HepG2 (cell line): ENCODE results near the gene SSNA1. TPM values are rescaled to one million over a fixed set of nuclear protein-coding genes. Genes with fewer than 3 reads are reported as not detected.

Experiments
- CSRNP2 ChIP-seq: sonication (generic); formaldehyde crosslinking; conservative IDR thresholded peaks from 2 replicates; pipeline ENCODE4 v1.8.0; 2022; ENCODE audit warnings: low read depth, missing genetic modification reagents
- FOXP1 ChIP-seq, 2 experiments: fragments of 450-650 bp in 1 of 2; IDR thresholded peaks; 2 replicates each; pipeline ENCODE4 v1.6.1; 2017 to 2018; ENCODE audit warnings: antibody characterized with exemption in 1 of 2
- GTF3A ChIP-seq: sonication (generic); formaldehyde crosslinking; conservative IDR thresholded peaks from 2 replicates; pipeline ENCODE4 v1.4.0; 2020; ENCODE audit warnings: mild to moderate bottlenecking, missing genetic modification reagents
- HIC2 ChIP-seq: sonication (generic); formaldehyde crosslinking; IDR thresholded peaks from 2 replicates; pipeline ENCODE4 v1.9.0; 2022; ENCODE audit warnings: low read depth, missing genetic modification reagents
- HNRNPLL ChIP-seq: fragments of 200-400 bp; formaldehyde crosslinking; IDR thresholded peaks from 2 replicates; pipeline ENCODE4 v1.6.1; 2017; ENCODE audit warnings: mild to moderate bottlenecking, low read depth, low read length; ENCODE audit not compliant: poor library complexity, severe bottlenecking
- JDP2 ChIP-seq: sonication (generic); formaldehyde crosslinking; IDR thresholded peaks from 2 replicates; pipeline ENCODE4 v1.8.1; 2022; ENCODE audit warnings: missing genetic modification reagents, borderline replicate concordance
- KDM1A ChIP-seq: IDR thresholded peaks from 2 replicates; pipeline ENCODE4 v1.6.1; 2016; ENCODE audit warnings: missing compliant biosample characterization
- KLF6 ChIP-seq: IDR thresholded peaks from 2 replicates; pipeline ENCODE4 v1.8.0; 2016; ENCODE audit warnings: missing biosample characterization, missing genetic modification reagents
- MAF1 ChIP-seq: sonication (generic); formaldehyde crosslinking; IDR thresholded peaks from 2 replicates; pipeline ENCODE4 v1.5.0; 2020; ENCODE audit warnings: missing genetic modification reagents, borderline replicate concordance
- MEIS1 ChIP-seq: sonication (generic); formaldehyde crosslinking; IDR thresholded peaks from 2 replicates; pipeline ENCODE4 v1.9.0; 2021; ENCODE audit warnings: mild to moderate bottlenecking, missing genetic modification reagents, moderate library complexity, borderline replicate concordance
- MTA1 ChIP-seq: sonication (generic); formaldehyde crosslinking; IDR thresholded peaks from 2 replicates; pipeline ENCODE4 v1.4.0; 2020; ENCODE audit warnings: missing genetic modification reagents, mild to moderate bottlenecking, borderline replicate concordance
- NCOA2 ChIP-seq: sonication (generic); formaldehyde crosslinking; IDR thresholded peaks from 2 replicates; pipeline ENCODE4 v1.8.0; 2022; ENCODE audit warnings: inconsistent platforms
- NFYB ChIP-seq: sonication (generic); formaldehyde crosslinking; IDR thresholded peaks from 2 replicates; pipeline ENCODE4 v1.4.0; 2020; ENCODE audit warnings: missing genetic modification reagents
- NR2C2 ChIP-seq: sonication (generic); formaldehyde crosslinking; IDR thresholded peaks from 2 replicates; pipeline ENCODE4 v1.4.0; 2020; ENCODE audit warnings: missing genetic modification reagents, mild to moderate bottlenecking, moderate library complexity, borderline replicate concordance
- NR2F6 ChIP-seq, 2 experiments: IDR thresholded peaks; 2 replicates each; pipeline ENCODE4 v1.6.1; 2016; ENCODE audit warnings: antibody characterized with exemption in 1 of 2, mild to moderate bottlenecking in 1 of 2
- POLR2A ChIP-seq, 2 experiments: IDR thresholded peaks; 2 replicates each; pipeline ENCODE4 v1.6.1; 2011; ENCODE audit warnings: low read depth in 2 of 2, low read length in 2 of 2, mild to moderate bottlenecking in 1 of 2, moderate library complexity in 1 of 2; ENCODE audit not compliant: insufficient read depth in 1 of 2
- RORA ChIP-seq: sonication (generic); formaldehyde crosslinking; IDR thresholded peaks from 2 replicates; pipeline ENCODE4 v1.5.0; 2020; ENCODE audit warnings: mild to moderate bottlenecking, missing genetic modification reagents, moderate library complexity
- ZBTB10 ChIP-seq: sonication (generic); formaldehyde crosslinking; IDR thresholded peaks from 2 replicates; pipeline ENCODE4 v1.4.0; 2020; ENCODE audit warnings: missing genetic modification reagents, borderline replicate concordance
- ZNF549 ChIP-seq: sonication (generic); formaldehyde crosslinking; IDR thresholded peaks from 2 replicates; pipeline ENCODE4 v1.5.0; 2020; ENCODE audit warnings: missing genetic modification reagents
- ZNF597 ChIP-seq: sonication (generic); formaldehyde crosslinking; IDR thresholded peaks from 2 replicates; pipeline ENCODE4 v1.5.0; 2020; ENCODE audit warnings: missing genetic modification reagents
- ZNF615 ChIP-seq: sonication (generic); formaldehyde crosslinking; IDR thresholded peaks from 2 replicates; pipeline ENCODE4 v1.5.0; 2020; ENCODE audit warnings: mild to moderate bottlenecking, missing genetic modification reagents, borderline replicate concordance
- ZNF674 ChIP-seq: sonication (generic); formaldehyde crosslinking; IDR thresholded peaks from 2 replicates; pipeline ENCODE4 v1.5.0; 2020; ENCODE audit warnings: low read depth, mild to moderate bottlenecking, missing genetic modification reagents
- ZNF740 ChIP-seq: sonication (generic); formaldehyde crosslinking; IDR thresholded peaks from 2 replicates; pipeline ENCODE4 v1.4.0; 2020; ENCODE audit warnings: missing genetic modification reagents
- ZSCAN9 ChIP-seq: IDR thresholded peaks from 2 replicates; pipeline ENCODE4 v1.6.1; 2016; ENCODE audit warnings: borderline replicate concordance
- polyA plus RNA-seq, 8 experiments: library from polyadenylated mRNA; depleted of rRNA in 3 of 8; stranded (reverse) in 7 of 8; unstranded in 1 of 8; fragments of >200 nt; fragmentation: Illumina TruSeq in 4 of 8; extraction: Trizol in 4 of 8; gene quantifications; 2 replicates each; pipeline versions ENCODE4 v1.2.1 to v1.2.3, GENCODE V29; 2011 to 2016; ENCODE audit warnings: low read depth in 4 of 8, missing spikeins in 1 of 8, mixed read lengths in 1 of 8; ENCODE audit not compliant: insufficient read depth in 1 of 8
- total RNA-seq, 5 experiments: library from RNA; depleted of rRNA; stranded (reverse); fragments of >200 nt; fragmentation: Illumina TruSeq; extraction: Trizol; gene quantifications; 2 replicates each; pipeline ENCODE4 v1.2.3, GENCODE V29; 2016; ENCODE audit warnings: low read depth in 1 of 5

Gene SSNA1
- total and polyA plus RNA-seq, 2 of the 13 experiments (the other 11 are each of a cell fraction or from before 2014, with no cell fraction given) = 35.9 to 49.4 TPM

GRCh38 chr9:137221506-137222111, 33.1 kb downstream of the SSNA1 start (continued):
- TF ChIP-seq KDM1A (CRISPR knock-in tag) = no peak
- no peak for TF ChIP-seq ZNF615 (CRISPR knock-in tag)
- no peak for TF ChIP-seq GTF3A (CRISPR knock-in tag)
- no peak for TF ChIP-seq MAF1 (CRISPR knock-in tag)
- no peak for TF ChIP-seq NFYB (CRISPR knock-in tag)
- TF ChIP-seq CSRNP2 (CRISPR knock-in tag) = no peak
- TF ChIP-seq NCOA2 (CRISPR knock-in tag) = peak; percentile 16; the same call in 1 of the 2 replicates
- peak; percentile 78; the same call in 1 of the 2 replicates for TF ChIP-seq MTA1 (CRISPR knock-in tag)
- no peak for TF ChIP-seq ZNF549 (CRISPR knock-in tag)
- no peak for TF ChIP-seq ZNF674 (CRISPR knock-in tag)
- TF ChIP-seq JDP2 = no peak
- TF ChIP-seq POLR2A (IDR thresholded peaks at IDR 0.05; ENCODE audit: insufficient read depth in 1 of 2, low read depth in 2 of 2, low read length in 2 of 2) = no peak
- TF ChIP-seq ZBTB10 = 0 out of 2 replicates have a peak, but pooled peaks have one; percentile 41
- no peak; the same call in 1 of the 2 replicates for TF ChIP-seq ZNF740 (CRISPR knock-in tag)
- TF ChIP-seq MEIS1 (CRISPR knock-in tag) = no peak
- no peak for TF ChIP-seq KLF6
- no peak for TF ChIP-seq ZSCAN9 (CRISPR knock-in tag)
- no peak for TF ChIP-seq FOXP1 (IDR thresholded peaks at IDR 0.05)
- TF ChIP-seq FOXP1 (CRISPR knock-in tag; IDR thresholded peaks at IDR 0.05) = no peak
- TF ChIP-seq NR2C2 (CRISPR knock-in tag) = peak; percentile 91
- TF ChIP-seq HNRNPLL = peak; percentile 20
- no peak for TF ChIP-seq RORA
- no peak for TF ChIP-seq ZNF597 (CRISPR knock-in tag)
- TF ChIP-seq HIC2 (CRISPR knock-in tag) = peak; percentile 76
- TF ChIP-seq NR2F6 (IDR thresholded peaks at IDR 0.05) = peak; percentile 90
- TF ChIP-seq NR2F6 (CRISPR knock-in tag; IDR thresholded peaks at IDR 0.05) = peak; percentile 94
